GM19324 (cell line): Measurements from ENCODE around the gene CKAP5.

Experiments used
- ATAC-seq: cut with Tn5 transposase; IDR thresholded peaks from one replicate; pipeline ENCODE4 v1.9.1; 2021; ENCODE audit warnings: mild to moderate bottlenecking, moderate library complexity; ENCODE audit not compliant: unreplicated experiment, low FRiP score

Gene CKAP5

GRCh38 chr11:46856605-46857343, 10.7 kb upstream of the CKAP5 start:
- ATAC-seq = no peak

DNA sequence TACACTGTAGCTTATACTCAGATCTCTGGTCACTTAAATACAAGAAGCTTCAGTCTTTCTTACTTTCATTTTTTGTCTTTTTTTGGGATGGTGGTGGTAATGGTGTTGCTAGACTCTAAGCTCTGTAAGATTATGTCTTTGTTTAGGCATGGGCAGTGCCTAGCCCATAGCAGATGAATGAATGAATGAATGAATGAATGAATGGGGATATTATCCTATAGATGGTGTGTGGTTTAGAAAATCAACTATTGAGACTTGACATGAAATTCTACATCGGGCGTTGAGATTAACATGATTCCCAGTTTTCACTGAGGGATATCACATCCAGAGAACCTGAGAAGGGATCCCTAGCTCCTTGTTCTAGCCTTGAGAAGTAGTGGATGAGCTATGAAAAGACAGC, 9.8 kb upstream of the CKAP5 start:
- ATAC-seq = no peak

GRCh38 chr11:46855167-46855566, 9.1 kb upstream of the CKAP5 start:
- ATAC-seq = no peak

DNA sequence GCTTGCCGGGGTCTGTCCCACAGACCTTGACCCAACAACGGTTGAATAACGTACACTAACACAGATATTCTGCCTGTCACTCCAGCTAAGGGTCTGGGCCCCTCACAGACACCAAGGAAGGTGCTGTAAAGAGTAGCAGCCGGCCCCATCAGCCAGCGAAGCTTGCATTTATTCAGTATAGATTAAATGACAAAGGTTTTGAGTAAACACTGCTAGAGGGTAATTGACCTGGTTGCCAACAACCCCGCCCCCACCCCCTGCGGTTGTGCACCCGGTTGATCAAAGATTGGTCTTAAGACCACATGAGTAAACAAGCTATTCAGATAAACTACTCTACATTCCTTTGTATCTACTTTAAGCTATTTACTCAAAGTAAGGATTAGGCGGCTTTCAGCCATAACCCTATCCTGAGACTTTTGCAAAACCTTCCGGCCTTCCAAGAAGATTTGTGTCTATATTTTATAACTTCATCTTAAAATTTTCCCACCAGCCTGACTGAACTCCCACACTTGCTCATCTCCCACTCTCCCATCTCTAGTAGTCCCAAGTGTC, 4.8 kb upstream of the CKAP5 start:
- no peak for ATAC-seq

DNA sequence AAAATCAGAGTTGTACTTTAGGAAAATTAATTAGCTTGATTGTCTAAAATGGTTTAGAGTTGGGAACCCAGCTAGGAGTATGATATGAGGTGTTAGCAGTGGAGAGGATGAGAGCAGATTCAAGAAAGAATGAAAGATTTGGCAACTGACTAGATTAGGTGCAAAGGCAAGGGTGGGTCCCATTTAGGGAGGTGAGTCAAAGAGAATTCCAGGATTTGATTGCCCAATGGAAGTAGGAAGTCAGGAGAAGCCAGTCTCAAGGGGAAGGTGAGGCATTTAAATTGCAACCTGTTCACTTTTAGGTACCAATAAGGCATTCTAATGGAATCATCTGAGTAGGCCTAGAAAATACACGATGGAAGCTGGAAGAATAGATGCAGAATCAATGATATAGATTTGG, 3.6 kb upstream of the CKAP5 start:
- no peak for ATAC-seq

GRCh38 chr11:46846510-46846830, 390 bp upstream of the CKAP5 start:
- no peak for ATAC-seq

GRCh38 chr11:46845440-46845739, 690 bp downstream of the CKAP5 start:
- ATAC-seq = no peak

- no peak for ATAC-seq
Measured at GRCh38 chr11:46840116-46840515, 6.0 kb downstream of the CKAP5 start.

DNA sequence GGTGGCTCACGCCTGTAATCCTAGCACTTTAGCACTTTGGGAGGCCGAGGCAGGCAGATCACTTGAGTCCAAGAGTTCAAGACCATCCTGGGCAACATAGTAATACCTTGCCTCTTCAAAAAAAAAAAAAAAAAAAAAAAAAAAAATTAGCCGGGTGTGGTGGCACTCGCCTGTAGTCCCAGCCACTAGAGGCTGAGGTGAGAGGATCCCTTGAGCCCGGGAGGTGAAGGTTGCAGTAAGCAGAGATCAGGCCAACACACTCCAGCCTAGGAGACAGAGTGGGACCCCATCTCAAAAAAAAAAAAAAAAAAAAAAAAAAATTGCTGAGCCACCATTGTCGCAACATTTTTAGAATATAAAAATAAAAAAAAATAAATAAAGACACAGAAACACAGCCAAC, 7.6 kb downstream of the CKAP5 start:
- no peak for ATAC-seq

DNA sequence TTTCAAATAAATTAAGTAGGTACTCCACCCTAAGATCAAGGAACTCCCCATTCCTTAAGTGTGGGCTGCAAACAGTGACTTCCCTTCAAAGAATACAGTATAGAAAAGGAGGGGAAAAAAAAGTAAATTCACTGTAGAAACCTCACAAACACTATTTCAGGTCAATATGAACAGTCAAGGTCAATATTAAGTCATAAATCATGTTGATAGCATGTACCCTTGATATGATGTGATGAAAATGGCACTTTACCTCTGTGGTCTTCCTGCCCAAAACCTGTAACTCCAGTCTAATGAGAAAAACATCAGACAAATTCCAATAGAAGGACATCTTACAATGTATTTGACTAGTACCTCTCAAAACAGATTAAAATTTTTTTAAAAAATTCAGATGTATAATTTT, 8.2 kb downstream of the CKAP5 start:
- no peak for ATAC-seq

GRCh38 chr11:46836870-46837269, 9.2 kb downstream of the CKAP5 start:
- ATAC-seq = no peak

- ATAC-seq = no peak
Measured at GRCh38 chr11:46836431-46836830, 9.6 kb downstream of the CKAP5 start.

DNA sequence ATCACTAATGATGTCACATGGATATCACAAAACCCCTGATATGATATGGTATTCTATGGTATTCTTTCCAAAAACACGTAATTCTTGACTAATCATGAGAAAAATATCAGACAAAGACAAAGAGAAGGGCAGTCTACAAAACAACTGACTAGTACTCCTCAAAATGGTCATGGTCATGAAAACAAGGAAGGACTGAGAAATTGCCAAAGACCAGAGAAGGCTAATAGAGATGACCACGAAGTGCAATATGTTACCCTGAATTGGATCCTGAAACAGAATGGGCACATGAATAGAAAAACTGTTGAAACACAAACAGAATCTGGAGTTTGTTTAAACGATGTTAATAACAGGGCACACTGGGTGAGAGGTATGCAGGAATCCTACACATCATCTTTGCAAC, 10.2 kb downstream of the CKAP5 start:
- ATAC-seq = no peak

DNA sequence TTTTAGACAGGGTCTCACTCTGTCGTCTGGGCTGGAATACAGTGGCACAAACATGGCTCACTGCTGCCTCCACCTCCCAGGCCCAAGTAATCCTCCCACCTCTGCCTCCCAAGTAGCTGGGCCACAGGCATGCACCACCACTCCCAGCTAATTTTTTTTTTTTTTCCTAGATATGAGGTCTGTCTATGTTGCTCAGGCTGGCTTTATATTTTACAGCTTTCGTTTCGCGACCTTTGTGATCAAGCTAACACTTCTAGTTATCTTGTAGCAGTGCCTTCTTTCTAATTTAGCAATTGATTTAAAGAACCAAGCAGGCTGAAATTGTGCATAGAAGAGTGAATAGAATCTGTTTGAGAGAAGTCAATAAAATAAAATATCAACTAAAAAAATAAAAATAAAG, 11.3 kb downstream of the CKAP5 start:
- no peak for ATAC-seq

- no peak for ATAC-seq
Measured at GRCh38 chr11:46832511-46833214, 13.4 kb downstream of the CKAP5 start.

- ATAC-seq = no peak
Measured at GRCh38 chr11:46827995-46828394, 18.1 kb downstream of the CKAP5 start.

GRCh38 chr11:46826310-46827044, 19.6 kb downstream of the CKAP5 start:
- peak; percentile 87 for ATAC-seq

DNA sequence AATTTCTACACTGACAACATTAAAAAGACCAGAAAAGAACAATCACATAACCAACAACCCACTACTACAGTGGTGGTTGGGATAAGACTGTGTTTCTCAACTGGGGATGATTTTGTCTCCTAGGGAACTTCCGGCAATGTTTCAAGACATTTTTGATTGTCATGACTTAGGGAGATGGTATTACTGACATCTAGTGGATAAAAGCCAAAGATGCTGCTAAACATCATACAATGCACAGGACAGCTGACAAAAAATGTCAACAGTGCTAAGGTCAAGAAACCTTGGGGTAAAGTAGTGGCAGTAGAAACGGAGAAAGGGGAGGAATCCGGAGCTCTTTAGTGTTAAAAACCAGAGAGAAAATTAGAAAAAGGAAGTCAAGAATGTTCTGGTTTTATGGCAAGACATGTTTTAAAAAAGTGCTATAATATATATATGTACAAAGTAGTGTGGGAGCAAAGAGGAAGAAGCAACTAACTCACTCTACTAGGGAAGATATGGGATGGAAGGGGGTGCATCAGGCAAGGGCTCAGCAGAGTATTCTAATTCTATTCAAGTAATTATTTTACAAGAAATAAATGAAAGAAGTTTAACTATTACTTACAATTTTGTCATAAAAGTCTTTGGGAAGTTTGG, 37.2 kb downstream of the CKAP5 start:
- ATAC-seq = no peak

DNA sequence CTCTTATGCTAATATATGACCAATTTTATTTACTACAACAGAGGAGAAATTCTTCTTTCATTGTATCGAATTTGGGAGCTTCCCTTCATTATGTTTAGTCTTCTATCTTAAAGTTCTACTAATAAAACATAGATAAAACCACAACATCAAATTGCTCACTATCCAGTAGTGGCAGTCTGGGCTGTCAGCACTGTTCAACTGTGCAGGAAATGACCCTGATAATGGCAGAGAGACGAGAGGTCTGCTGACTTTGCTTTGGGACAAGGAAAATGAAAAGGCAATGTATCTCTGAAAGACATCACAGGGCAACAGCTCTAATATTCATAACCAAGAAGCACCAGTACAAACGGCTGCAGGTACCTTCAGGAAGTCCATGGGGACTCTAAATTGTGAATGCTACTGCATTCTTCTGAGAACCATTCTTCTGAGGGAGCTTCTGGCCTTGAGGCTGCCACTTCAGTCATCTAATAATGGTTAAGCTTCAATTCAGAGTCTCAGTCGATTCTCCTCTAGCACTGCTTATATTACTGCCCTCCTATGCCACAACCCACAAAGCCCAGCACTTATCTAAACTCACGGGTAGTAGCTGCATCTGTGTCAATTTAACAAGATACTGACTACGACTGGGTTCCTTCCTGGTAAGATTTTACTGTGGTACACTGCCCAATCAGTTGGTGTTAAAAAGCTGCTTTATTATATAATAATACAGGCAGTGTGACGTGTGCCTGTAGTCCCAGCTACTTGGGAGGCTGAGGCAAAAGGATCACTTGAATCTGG, 44.2 kb downstream of the CKAP5 start:
- ATAC-seq = no peak

GRCh38 chr11:46800177-46800576, 45.9 kb downstream of the CKAP5 start:
- ATAC-seq = no peak
